Epidermal melanocyte (primary cell): ENCODE results near the gene RPL14.
"Not testable (repeated sequence)": the region's sequence is repeated elsewhere in the genome, so short reads cannot be mapped to it uniquely, and the experiment has no call there.

Source experiments
- DNase-seq: peaks from one replicate; pipeline ENCODE4 v3.0.0; 2011; ENCODE audit warnings: low spot score; ENCODE audit not compliant: insufficient read length

Gene RPL14

GRCh38 chr3:40462838-40463237 lies 5.7 kb downstream of the RPL14 start:
- DNase-seq, result not testable (repeated sequence)

GRCh38 chr3:40463579-40463978 lies 6.4 kb downstream of the RPL14 start:
- DNase-seq, result no peak

- DNase-seq, result no peak
Observed at GRCh38 chr3:40464339-40465110, 7.4 kb downstream of the RPL14 start.

GRCh38 chr3:40465111-40465407 lies 7.9 kb downstream of the RPL14 start:
- no peak for DNase-seq

- no peak for DNase-seq
Observed at GRCh38 chr3:40465456-40465855, 8.3 kb downstream of the RPL14 start.

GRCh38 chr3:40468018-40468417 lies 10.9 kb downstream of the RPL14 start:
- DNase-seq, result no peak

- no peak for DNase-seq
Observed at GRCh38 chr3:40470701-40471100, 13.6 kb downstream of the RPL14 start.

- DNase-seq, result peak; percentile 66
Observed at GRCh38 chr3:40476478-40477470, 19.6 kb downstream of the RPL14 start, which contains the start of gene ZNF619. Gene ZNF619 (plus strand): TSS chr3:40477122. CDS start chr3:40477980, 858 bp downstream.

- no peak for DNase-seq
Observed at GRCh38 chr3:40477666-40478065, 20.5 kb downstream of the RPL14 start.

- no peak for DNase-seq
Observed at GRCh38 chr3:40487172-40487571, 30.0 kb downstream of the RPL14 start.

- DNase-seq, result no peak
Observed at GRCh38 chr3:40490916-40491315, 33.8 kb downstream of the RPL14 start.

GRCh38 chr3:40494698-40495097 lies 37.6 kb downstream of the RPL14 start:
- DNase-seq, result no peak

GRCh38 chr3:40497288-40497687 lies 40.1 kb downstream of the RPL14 start:
- no peak for DNase-seq

GRCh38 chr3:40499952-40500351 lies 42.8 kb downstream of the RPL14 start:
- DNase-seq, result no peak

- no peak for DNase-seq
Observed at GRCh38 chr3:40502034-40502433, 44.9 kb downstream of the RPL14 start.

GRCh38 chr3:40504636-40505430 lies 47.7 kb downstream of the RPL14 start:
- no peak for DNase-seq

GRCh38 chr3:40505599-40506462 lies 48.7 kb downstream of the RPL14 start, which contains the start of gene ZNF620:
Gene ZNF620 (plus strand): TSS chr3:40506039. CDS start chr3:40506353, 314 bp downstream.
- no peak for DNase-seq

GRCh38 chr3:40511031-40511718 lies 54.0 kb downstream of the RPL14 start:
- no peak for DNase-seq

GRCh38 chr3:40516201-40516600 lies 59.1 kb downstream of the RPL14 start:
- no peak for DNase-seq

- DNase-seq, result no peak
Observed at GRCh38 chr3:40518067-40518466, 60.9 kb downstream of the RPL14 start.
